NCI-H2107 treated with DMSO at 0.1 percent for 48 hours (cell line): ENCODE data around the gene HSF2.

Experiments used
- DNase-seq: peaks from one replicate; lab custom pipeline; 2025; ENCODE audit not compliant: unreplicated experiment; lab: John Stamatoyannopoulos, UW

HSF2 gene

DNA sequence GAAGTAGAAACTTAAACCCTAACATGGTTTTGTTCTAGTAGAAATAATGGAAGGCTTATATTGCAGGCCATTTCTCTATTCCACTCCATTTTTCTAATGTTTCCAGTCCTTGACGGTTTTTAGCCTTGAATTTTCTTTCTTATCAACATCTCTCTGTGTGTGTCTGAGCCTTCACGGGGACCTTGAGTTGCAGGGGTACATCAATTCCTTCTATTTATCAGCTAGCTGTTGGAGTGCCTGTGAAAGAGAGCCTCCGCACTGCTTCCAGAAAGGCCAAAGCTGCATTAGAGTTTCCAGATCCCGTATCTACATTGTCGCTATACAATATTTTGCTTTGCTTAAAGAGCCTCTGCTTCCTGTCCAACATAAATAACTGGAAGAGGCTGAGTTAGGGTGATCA lies 5.4 kb upstream of the HSF2 start:
- no peak for DNase-seq

DNA sequence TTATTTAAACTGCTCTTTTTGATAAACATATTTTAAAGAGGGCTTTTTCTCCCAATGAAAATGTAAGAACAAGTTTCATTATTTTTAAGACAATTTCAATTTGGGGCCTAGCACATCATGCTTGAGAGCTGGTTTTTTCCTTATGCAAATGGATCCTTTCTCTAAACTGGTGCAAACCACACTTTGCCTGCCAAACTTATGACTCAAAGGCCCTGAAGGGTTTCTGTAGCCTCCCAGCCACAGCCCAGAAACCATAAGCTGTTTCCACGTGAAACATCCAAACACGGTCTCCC lies 451 bp upstream of the HSF2 start:
- DNase-seq = no peak

DNA sequence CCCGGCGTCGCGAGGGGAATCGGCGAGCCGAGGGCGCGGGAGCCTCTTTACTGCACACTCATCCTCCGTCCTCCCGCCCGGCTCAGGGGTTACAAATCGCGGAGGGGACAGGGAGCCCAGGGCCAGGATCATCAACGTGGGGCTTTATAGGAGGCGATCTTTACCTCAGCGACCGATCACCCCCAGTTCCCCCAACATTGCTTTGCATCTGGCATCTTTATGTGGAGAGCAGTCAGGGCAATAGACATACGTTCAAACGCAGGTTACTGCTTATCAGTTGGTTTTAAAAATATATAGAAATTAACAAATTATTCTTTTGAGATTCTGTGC lies 634 bp downstream of the HSF2 start:
- DNase-seq = no peak

DNA sequence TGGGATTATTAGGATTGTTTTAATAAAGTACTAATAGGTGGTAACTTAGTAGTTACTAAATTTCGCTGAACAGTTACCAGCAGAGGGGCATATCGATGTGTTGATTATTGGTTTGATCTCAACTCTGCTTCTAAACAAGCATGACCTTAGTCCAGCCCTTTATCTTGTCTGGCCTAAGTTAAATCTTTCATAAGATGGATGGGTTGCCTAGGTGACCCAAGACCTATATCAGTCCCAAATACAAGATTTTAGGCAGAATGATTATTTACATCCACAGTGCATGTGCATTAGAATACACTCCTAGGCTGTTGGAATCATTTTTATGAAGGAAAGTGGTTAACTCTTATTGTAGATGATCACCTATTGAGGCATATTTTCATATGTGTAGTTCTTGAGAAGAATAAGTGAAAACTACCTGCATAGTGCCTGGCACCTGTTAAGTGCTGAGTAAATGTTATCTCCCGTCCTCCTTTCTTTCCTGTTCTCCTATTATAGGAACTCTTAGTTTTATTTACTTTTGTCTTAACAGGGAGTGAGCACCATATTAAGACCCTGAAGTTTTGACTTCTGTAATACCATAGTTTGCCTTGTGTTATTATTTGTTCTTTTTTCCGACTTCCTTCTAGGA lies 1.1 kb downstream of the HSF2 start:
- DNase-seq = no peak

DNA sequence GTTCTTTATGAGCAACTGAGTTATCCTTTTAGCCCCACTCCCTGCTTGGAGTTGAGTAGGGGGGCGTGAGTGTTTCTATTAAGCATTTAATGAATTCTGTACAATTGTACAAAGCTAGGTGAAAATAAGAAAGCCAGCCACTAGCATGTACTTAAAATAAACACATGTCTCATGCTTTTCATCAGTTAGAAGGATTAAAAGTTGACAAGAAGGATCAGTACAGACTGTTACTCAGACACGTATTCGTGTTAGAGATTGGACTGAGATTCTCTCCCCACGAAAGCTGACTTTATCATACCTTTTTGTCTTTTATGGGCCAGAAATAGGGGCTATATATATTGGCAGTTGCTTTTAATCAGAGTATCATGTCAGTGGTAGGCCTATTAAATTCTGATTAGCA lies 1.7 kb downstream of the HSF2 start:
- no peak for DNase-seq

DNA sequence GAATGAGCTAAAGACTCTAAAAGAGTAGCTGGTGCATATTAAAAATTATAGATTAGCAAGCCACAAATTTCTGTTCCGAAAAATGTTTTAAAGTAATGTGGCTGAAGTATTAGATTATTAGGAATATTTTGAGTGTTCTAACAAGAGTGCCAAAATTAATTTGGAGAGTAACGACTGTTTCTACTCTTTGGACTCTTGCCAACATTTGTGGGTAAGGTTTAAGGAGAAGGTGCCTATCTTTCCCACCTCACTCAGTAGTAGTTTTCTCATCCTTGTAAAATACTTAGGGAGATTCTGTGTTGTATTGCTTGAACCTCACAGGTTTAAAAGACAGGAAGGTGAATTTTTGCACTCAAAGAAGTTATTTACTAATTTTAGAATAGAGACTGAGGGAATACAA lies 5.0 kb downstream of the HSF2 start:
- DNase-seq = no peak

DNA sequence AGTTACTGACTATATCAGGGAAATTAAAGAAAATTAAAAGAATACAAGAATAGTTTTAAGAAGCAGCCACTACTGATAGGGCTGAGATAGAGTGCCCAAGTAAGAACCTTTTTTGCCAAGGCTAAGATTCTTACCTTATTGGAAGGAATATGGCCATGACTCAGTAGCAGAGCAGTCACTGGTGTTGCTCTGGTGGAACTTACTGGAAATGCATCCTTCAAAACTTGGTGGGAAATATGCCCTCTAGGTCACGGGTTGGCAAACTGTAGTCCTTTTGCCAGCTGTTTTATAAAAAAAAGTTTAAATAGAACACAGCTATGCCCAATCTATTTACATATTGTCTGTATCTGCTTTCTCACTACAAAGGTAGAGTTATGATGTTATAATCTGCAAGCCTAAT lies 6.0 kb downstream of the HSF2 start:
- no peak for DNase-seq

DNA sequence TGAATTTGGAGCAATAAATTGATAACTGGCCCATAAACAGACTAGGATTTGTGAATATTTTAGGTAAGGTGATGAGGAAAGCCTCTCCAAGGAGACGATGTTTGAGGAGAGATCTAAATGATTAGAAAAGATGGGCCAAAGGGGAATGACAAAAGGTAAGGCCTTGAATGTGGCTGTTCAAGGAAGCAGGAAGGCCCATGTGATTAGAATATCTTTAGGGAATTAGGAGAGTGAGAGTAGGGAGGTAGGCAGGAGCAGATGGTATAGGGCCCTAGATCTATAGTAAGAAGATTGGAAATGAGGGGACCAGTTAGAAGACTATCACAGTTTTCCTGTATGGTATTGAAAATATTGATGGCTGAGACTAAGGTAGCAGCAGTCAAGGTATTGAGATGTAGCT lies 6.7 kb downstream of the HSF2 start:
- DNase-seq = no peak

DNA sequence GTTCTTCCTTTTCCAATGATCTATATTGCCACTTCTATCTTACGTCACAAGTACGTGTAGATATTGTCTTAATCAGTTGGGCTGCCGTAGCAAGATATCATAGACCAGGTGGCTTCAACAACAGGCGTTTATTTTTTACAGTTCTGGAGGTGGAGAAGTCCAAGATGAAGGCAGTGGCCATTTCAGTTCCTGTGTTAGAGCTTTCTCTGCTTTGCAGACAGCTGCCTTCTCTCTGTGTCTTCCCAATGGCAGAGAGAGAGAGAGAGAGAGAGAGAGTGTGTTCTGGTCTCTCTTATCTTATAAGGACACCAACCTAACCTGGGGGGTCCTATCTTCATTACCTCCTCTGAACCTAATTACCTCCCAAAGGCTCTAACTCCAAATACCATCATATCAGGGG lies 8.3 kb downstream of the HSF2 start:
- no peak for DNase-seq

DNA sequence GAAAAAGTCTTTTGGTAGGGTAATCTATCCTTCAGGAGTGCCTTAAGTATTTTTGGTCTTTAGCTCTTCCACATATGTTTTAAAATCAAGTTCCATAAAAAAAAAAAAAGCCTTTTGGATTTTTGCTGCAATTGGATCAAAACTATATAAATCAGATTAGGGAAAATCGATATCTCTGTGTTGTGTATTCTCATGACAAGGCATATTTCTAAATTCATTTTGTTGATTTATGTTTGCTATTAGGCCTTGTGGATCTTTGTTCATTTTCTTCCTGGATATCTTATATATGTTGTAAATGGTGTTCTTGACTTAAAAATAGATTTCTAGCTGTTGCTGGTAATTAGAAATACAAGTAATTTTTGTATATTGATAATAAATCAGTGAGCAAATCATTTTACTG lies 8.8 kb downstream of the HSF2 start:
- DNase-seq = no peak

DNA sequence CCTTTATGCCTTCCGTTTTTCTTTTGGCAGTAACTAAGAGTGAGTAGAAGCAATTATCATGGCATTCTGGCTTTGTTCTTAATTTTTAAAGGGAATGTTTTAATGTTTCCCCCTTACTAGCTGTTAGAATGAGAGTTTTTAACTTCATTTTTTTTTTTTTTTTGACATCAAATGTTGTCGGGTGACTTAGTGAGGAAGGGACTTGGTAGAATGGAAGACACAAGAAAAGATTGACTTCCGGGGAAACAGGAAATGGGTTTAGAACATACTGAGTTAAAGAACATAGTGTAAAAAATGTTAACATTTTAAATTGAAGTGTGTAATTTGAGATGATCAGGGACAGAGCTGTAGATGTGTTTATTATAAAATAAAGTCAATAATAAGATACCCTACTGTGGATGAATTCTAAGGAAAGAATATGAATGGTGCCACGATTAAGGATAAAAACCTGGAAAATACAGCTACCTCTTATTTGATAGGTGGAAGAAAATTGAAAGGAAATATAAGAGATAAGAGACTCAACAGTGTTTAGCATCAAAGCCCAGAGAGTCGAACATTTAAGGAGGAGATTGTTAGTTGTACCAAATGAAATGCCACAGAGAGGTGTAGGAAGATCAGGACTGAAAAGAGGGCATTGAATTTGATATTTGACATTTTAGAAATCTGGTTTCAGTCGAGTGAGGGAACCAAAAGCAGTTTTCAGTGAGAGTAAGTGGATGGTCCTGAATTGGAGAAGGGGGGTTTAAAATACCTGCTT lies 9.4 kb downstream of the HSF2 start:
- DNase-seq = no peak

DNA sequence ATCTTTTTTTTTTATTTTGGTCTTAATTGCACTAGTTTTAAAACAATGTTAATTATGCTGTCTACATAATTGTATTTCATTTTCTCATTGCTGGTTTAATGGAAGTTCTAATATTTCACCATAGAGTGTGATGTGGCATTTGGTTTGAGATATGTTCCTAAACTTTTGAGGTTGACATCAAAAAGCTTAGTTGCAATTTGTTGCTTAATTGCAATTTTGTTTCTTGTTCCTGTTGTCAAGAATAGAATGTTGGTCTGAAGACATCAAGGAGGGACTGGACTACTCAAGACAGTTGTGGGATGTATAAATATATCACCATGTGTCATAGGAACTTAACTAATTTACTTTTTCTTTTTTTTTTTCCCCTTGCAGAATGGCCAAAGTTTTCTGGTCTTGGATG lies 12.5 kb downstream of the HSF2 start:
- no peak for DNase-seq

DNA sequence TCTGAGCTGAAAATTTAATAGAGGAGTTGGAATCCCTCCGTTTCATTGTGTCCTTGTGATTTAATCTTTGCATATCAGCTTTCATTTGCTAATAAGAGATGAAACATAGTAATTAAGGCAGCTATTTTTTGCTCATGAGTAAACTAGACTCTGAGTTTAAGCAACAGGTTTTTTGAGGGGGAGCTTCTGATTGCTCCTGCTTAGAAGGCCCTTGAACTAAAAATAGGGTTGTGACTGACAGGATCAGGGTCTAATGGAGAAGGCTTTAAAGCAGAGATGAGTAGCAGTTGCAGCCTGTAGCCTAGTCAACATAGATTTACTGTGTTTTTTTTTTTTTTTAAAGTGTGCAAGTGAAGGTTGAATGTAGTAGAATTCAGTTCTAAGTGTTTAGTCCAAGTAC lies 17.4 kb downstream of the HSF2 start:
- no peak for DNase-seq

DNA sequence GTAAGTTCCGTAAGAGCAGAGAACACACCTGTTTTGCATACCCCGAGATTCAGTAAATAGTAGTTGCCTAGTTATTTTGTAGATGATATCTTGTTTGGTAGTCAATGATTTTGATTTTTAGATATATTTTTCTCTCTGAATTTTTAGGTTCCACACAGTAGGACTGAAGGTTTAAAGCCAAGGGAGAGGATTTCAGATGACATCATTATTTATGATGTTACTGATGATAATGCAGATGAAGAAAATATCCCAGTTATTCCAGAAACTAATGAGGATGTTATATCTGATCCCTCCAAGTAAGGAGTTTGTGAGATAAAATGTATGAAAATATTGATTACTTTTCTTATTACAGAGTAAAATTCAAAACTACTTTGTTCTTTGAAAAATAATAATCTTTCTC lies 22.6 kb downstream of the HSF2 start:
- DNase-seq = no peak

DNA sequence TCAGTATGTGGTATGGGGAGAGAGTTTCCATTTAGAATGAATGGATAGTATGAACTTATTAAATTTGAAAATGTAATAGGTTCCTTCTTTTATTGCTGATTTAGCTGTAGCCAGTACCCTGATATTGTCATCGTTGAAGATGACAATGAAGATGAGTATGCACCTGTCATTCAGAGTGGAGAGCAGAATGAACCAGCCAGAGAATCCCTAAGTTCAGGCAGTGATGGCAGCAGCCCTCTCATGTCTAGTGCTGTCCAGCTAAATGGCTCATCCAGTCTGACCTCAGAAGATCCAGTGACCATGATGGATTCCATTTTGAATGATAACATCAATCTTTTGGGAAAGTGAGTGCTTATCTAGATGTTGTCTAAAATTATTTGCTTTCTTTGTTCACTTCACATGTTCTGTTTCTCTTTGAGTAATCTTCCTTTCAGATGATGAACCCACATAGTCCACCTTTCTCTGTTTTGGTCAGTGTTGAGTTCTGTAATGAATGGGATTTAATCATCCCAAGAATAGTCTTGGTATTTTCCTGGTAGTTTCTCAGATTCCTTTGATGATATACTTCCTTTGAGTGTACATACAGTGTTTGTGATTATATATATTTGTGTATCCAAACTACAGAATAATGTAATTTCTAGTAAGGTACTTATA lies 23.3 kb downstream of the HSF2 start:
- DNase-seq = no peak

DNA sequence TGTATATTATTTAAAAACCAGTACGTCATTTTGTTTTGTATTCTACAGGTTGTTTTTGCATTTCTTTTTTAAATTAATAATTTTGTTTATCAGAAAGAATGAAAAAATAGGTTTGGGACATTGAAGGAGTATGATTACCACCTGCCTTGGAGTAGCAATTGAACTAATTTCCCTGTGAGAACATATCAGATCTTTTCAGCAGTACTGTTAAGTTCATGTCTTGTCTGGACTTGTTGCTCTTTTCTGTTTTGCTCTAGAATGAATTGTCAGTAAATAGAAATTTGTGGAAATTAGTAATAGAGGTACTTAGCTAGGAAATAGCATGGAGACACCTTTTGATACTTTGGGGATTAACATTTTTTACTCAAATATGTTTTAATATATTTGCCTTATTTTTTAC lies 24.3 kb downstream of the HSF2 start:
- no peak for DNase-seq

DNA sequence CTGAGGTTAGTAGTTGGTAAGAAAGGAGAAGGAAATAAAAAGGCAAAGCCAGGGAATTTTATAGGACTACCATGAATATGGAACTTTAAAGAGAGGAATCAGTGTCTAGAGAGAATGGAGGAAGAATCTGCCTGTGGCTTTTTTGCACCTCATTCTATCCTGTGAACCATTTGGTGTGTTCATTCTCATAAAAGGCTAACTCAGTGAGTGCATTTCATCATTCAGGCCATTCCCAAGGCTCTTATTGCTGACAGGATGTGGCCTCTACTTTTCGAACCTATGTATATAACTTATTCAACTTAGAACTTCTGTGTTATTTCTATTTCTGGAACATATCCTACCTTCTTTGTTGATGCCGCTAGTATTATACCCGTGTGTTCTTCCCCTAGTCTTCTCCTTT lies 27.1 kb downstream of the HSF2 start:
- no peak for DNase-seq

DNA sequence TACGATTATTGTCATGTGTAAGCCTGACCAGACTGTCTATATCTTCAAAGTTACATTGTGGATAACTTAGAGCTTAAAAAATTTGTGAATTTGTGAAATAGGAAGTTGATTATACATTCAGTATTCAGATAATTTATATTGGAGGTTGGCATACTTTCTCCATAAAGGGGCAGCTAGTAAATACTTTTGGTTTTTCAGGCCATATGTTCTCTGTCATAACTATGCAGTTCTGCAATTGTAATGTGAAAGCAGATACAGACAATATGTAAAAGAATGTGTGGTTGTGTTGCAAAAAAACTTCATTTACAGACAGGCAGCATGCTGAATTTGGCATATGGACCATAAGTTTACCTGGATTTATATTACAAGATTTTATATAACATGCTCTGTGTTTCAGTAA lies 29.3 kb downstream of the HSF2 start:
- DNase-seq = no peak

DNA sequence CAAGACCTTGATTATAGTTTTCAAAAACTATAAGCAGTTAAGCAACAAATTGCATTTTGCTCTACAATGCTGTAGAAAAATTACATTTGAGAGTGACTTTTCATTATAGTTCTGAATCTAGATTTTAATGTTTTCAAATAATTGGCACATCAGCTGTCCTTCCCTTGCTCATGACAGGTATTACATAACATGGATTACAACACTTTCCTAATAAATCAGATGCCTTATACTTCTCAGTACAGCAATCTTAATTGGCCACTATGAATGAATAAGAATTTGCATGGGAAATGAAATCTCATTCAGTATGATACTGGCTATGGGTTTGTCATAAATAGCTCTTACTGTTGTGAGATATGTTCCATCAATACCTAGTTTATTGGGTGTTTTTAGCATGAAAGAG lies 29.9 kb downstream of the HSF2 start:
- no peak for DNase-seq

DNA sequence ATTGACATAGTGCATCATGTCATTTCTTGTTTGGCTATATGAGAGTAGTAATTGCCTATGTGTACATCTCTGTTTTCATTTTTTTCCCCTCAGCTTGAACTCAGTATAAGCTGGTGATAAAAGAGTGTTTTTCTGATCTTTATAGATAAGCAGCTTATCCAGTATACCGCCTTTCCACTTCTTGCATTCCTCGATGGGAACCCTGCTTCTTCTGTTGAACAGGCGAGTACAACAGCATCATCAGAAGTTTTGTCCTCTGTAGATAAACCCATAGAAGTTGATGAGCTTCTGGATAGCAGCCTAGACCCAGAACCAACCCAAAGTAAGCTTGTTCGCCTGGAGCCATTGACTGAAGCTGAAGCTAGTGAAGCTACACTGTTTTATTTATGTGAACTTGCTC lies 32.3 kb downstream of the HSF2 start:
- DNase-seq = no peak

DNA sequence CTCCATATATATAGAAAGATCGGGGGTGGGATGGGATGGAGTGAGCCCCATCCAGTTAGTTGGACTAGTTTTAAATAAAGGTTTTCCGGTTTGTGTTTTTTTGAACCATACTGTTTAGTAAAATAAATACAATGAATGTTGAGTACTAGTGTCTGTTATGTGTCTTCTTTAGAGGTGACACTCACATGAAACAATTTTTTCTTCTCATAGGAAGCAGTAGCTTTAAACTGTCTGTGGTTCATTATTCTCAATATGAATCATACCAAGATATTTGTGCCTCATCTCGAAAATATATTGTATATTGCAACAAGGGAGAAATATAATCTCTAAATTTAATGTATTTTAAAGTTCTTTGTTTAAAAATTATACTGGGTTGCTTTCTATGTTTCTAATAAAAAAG lies 33.4 kb downstream of the HSF2 start:
- no peak for DNase-seq

DNA sequence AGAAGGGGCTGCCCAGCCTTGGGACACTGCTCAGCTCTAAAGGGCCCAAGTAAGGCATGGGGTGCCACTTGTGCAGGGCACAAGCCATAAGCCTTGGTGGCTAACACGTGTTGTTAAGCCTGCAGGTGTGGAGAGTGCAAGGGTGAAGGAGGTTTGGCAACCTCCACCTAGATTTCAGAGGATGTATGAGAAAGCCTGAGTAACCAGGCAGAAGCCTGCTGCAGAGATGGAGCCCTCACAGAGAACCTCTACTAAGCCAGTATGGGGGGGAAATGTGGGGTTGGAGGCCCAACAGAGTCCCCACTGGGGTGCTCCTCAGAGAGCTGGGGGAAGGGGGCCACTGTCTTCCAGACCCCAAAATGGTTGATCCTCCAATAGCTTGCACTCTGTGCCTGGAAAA lies 39.5 kb downstream of the HSF2 start:
- no peak for DNase-seq

DNA sequence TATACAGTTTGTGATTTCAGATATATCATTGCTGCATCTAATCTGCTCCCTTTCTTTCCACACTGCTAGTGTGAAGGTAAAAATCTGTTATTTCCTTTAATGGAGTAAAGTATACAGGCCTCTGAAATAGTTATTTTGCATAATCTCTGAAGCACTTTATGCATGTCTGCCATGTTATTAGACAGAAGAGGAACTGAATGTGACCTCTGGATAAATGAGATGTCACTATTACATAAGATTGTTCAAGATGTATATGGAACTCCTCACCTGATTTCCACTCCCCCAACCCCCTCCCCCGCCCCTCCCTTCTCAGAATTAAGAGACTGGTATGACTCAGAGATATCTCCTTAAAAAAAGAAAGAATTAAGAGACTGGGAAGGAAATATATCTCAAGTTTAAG lies 45.8 kb downstream of the HSF2 start:
- DNase-seq = no peak
